GM18502 (cell line): Measurements from ENCODE around the gene RTKN2.

Experiments used
- ATAC-seq: cut with Tn5 transposase; IDR thresholded peaks from one replicate; pipeline ENCODE4 v1.9.1; 2021; ENCODE audit warnings: mild to moderate bottlenecking; ENCODE audit not compliant: unreplicated experiment, poor library complexity

The RTKN2 gene

GRCh38 chr10:62180677-62181076 lies 88.0 kb downstream of the RTKN2 start:
- no peak for ATAC-seq

- no peak for ATAC-seq
These were observed 90.1 kb downstream of the RTKN2 start for GRCh38 chr10:62178568-62178967.

GRCh38 chr10:62177111-62177510 lies 91.5 kb downstream of the RTKN2 start:
- ATAC-seq = no peak

GRCh38 chr10:62175251-62175650 lies 93.4 kb downstream of the RTKN2 start:
- no peak for ATAC-seq

GRCh38 chr10:62172465-62172864 lies 96.2 kb downstream of the RTKN2 start:
- ATAC-seq = no peak

GRCh38 chr10:62171791-62172190 lies 96.9 kb downstream of the RTKN2 start:
- ATAC-seq = no peak

GRCh38 chr10:62170732-62171131 lies 97.9 kb downstream of the RTKN2 start:
- no peak for ATAC-seq

- peak; percentile 99 for ATAC-seq
These were observed 102.1 kb downstream of the RTKN2 start for GRCh38 chr10:62166331-62167131.

GRCh38 chr10:62165803-62166202 lies 102.8 kb downstream of the RTKN2 start:
- ATAC-seq = no peak

- ATAC-seq = no peak
These were observed 105.6 kb downstream of the RTKN2 start for GRCh38 chr10:62163024-62163423.

- no peak for ATAC-seq
These were observed 106.2 kb downstream of the RTKN2 start for GRCh38 chr10:62162261-62162981.

- ATAC-seq = no peak
These were observed 109.3 kb downstream of the RTKN2 start for GRCh38 chr10:62159351-62159750.

- ATAC-seq = no peak
These were observed 111.0 kb downstream of the RTKN2 start for GRCh38 chr10:62157601-62158000.

GRCh38 chr10:62155054-62155680 lies 113.5 kb downstream of the RTKN2 start:
- no peak for ATAC-seq

GRCh38 chr10:62154231-62154630 lies 114.4 kb downstream of the RTKN2 start:
- ATAC-seq = no peak

GRCh38 chr10:62153191-62153590 lies 115.5 kb downstream of the RTKN2 start:
- ATAC-seq = no peak

- ATAC-seq = no peak
These were observed 119.0 kb downstream of the RTKN2 start for GRCh38 chr10:62149621-62150020.

- no peak for ATAC-seq
These were observed 120.5 kb downstream of the RTKN2 start for GRCh38 chr10:62148155-62148554.

- ATAC-seq = no peak
These were observed 121.2 kb downstream of the RTKN2 start for GRCh38 chr10:62147425-62147824.

- no peak for ATAC-seq
These were observed 131.7 kb downstream of the RTKN2 start for GRCh38 chr10:62136931-62137330.

GRCh38 chr10:62133618-62134017 lies 135.0 kb downstream of the RTKN2 start:
- ATAC-seq = peak; percentile 97
